GM19240 (cell line): Measurements from ENCODE around the gene SLC35E2B.
"Not testable (repeated sequence)": the region's sequence is repeated elsewhere in the genome, so short reads cannot be mapped to it uniquely, and the experiment has no call there.

Source experiments
- DNase-seq: peaks from one replicate; pipeline ENCODE4 v3.0.0; 2011; ENCODE audit warnings: low spot score; ENCODE audit not compliant: insufficient read length

The SLC35E2B gene

GRCh38 chr1:1640081-1640480 lies 52.5 kb downstream of the SLC35E2B start:
- DNase-seq = not testable (repeated sequence)

DNA sequence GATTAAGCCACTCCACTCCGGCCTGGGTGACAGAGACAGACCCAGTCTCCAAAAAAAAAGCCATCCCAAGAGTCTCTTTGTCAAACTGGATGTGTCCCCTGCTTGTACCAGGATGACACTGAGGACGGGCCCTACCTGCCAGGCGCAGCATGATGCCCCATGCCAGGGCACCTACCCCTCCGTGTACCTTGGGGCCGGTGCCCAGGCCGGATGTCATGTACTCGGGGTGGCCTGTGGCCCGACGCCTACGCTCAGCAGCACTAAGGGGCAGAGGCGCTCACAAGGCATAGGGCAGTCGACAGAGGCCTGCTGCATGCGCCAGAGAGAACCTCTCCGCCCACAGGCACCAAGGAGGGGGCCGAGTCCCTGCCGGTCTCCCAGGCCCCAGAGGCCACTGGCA lies 53.2 kb downstream of the SLC35E2B start:
- DNase-seq = not testable (repeated sequence)

GRCh38 chr1:1638528-1638927 lies 54.1 kb downstream of the SLC35E2B start:
- DNase-seq = not testable (repeated sequence)

GRCh38 chr1:1637479-1637875 lies 55.1 kb downstream of the SLC35E2B start:
- not testable (repeated sequence) for DNase-seq

DNA sequence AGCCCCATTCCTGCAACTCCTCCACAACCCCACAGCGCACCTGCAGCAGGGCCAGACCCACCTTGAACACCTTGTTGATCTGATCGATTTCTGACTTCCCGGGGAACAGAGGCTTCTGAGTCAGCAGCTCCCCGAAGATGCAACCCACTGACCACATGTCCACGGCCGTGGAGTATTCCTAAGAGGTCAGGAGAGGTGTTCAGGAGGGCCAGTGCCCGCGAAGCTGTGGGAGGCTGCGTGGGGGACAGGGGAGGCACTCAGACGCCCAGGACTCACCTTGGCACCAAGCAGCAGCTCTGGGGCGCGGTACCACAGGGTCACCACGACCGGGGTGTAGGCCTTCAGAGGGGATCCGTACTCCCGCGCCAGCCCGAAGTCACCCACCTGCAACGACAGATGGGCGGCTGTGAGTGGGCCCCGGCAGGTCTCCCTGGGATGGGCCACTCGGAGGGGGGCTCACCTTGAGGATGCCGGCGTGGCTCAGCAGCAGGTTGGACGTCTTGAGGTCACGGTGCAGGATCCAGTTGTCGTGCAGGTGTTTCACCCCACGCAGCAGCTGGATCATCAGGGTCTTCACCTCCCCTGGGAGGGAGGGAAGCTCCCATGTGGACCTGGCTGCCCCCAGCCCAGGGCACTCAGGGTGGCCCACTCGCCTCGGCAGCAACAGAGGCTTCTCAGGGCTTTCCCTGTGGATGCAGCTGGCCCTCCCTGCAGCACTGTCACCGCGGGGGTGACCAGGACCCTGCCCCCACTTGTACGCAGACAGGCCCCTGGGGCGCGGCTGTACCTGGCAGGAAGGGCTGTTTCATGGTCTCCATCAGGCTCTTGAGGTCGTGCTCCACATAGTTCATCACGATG lies 55.7 kb downstream of the SLC35E2B start:
- DNase-seq = not testable (repeated sequence)

GRCh38 chr1:1634613-1635012 lies 58.0 kb downstream of the SLC35E2B start:
- DNase-seq = not testable (repeated sequence)

GRCh38 chr1:1633409-1633808 lies 59.2 kb downstream of the SLC35E2B start:
- not testable (repeated sequence) for DNase-seq

DNA sequence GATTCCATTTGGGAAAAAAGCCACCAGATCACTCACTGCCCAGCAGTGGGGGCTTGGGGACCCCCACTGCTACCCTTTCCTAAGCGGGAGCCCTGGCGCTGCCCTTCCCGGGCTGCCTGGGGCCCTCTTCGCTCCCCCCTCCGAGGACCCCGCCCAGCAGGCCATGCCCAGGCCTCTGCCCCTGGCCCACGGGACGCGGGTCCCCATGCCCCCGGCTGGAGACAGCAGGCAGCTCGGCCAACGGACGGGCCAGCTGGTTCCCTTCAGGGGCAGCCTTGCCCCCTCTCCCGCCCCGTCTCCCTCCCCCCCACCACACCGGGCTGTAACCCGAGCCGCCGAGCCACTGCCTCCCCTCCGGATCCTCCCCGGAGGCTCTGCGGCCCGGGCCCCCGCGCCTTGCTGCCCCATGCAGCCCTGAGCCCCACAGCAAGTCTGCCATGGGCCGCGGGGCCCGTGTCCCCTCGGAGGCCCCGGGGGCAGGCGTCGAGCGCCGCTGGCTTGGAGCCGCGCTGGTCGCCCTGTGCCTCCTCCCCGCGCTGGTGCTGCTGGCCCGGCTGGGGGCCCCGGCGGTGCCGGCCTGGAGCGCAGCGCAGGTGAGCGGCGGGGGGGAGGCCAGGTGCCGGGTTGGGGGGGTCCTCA lies 60.7 kb downstream of the SLC35E2B start, which contains the start of gene MMP23B:
MMP23B (plus strand) TSS at position 392 of the 639 bp plus-strand sequence; CDS start at position 438, 46 bp downstream.
- DNase-seq = no peak

- no peak for DNase-seq
These were observed 61.4 kb downstream of the SLC35E2B start for GRCh38 chr1:1630965-1631781.

DNA sequence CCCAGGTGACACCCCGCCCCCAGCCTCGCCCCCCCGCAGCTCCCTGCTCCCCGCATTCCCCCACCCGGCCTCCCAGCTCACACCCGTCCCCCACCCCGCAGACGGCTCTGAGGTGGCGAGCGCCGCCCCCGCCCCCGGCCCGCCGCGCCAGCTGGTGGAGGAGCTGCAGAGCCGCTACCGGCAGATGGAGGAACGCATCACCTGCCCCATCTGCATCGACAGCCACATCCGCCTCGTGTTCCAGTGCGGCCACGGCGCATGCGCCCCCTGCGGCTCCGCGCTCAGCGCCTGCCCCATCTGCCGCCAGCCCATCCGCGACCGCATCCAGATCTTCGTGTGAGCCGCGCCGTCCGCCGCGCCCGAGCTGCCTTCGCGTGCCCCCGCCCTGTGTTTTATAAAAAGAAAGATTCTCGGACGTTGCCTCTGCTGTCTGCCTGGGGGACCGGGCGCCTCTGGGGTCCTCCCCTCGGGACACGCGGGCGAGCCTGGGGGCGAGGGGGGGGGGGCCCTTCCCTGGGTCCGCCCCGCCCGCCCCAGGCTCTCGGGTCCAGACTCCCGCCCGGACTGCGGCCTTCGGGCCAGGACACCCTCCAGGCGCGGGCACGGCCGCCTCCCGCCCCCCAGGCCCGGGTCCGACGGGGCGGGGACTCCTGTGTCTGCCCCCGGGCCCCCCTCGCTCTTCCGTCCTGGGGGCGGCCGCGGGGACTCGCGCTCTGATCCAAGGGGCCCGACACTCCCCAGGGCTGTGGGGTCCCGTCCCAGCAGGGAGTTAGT lies 62.2 kb downstream of the SLC35E2B start:
- peak; percentile 100 for DNase-seq

GRCh38 chr1:1629430-1630190 lies 63.0 kb downstream of the SLC35E2B start:
- peak; percentile 64 for DNase-seq

DNA sequence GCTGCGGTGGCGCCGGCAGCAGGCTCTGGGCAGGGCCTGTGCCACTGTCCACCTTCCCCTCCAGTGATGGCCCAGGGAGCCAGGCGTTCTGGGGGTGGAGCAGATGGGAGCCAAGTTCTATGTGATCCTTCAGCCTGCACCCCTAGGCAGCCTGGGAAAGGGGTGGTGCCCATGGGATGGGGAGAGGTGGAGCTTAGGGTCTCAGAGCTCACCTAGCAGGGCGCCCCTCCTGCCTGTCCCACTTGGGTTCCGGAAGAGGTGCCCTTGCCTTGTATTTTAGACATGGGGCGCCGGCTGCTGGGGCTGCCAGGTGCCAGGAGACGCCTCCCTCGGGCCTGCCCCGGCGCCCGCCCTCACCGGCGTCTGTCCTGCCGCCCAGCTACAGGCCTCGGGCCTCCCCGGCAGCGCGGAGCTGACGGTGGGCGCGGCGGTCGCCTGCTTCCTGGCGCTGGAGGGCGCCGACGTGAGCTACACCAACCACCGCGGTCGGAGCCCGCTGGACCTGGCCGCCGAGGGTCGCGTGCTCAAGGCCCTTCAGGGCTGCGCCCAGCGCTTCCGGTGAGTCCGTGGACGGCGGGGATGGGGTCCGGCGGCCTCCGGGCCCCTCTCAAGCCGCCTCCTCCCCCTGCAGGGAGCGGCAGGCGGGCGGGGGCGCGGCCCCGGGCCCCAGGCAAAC lies 63.7 kb downstream of the SLC35E2B start:
- DNase-seq = no peak

DNA sequence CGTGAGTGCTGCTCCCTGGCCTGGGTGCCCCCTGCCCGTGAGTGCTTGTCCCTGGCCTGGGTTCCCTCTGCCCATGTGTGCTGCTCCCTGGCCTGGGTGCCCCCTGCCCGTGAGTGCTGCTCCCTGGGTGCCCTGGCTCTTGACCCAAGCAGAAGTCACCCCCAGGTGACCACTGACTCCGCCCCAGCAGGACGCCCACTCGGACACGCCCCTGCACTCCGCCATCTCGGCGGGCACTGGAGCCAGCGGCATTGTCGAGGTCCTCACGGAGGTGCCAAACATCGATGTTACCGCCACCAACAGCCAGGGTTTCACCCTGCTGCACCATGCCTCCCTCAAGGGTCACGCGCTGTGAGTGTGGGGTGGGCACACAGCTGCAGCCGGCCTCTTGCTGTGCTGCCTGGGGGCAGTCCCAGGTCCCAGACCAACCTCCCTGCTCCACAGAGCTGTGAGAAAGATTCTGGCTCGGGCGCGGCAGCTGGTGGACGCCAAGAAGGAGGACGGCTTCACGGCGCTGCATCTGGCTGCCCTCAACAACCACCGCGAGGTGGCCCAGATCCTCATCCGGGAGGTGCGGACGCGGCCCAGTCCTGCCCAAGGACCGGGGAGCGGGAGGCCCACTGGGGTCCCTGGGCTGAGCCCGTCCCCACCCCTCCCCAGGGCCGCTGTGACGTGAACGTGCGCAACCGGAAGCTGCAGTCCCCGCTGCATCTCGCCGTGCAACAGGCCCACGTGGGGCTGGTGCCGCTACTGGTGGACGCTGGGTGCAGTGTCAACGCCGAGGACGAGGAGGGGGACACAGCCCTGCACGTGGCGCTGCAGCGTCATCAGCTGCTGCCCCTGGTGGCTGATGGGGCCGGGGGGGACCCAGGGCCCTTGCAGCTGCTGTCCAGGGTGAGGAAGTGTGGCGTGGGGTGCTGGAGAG lies 64.5 kb downstream of the SLC35E2B start:
- DNase-seq = no peak

GRCh38 chr1:1627261-1627828 lies 65.2 kb downstream of the SLC35E2B start:
- no peak for DNase-seq

DNA sequence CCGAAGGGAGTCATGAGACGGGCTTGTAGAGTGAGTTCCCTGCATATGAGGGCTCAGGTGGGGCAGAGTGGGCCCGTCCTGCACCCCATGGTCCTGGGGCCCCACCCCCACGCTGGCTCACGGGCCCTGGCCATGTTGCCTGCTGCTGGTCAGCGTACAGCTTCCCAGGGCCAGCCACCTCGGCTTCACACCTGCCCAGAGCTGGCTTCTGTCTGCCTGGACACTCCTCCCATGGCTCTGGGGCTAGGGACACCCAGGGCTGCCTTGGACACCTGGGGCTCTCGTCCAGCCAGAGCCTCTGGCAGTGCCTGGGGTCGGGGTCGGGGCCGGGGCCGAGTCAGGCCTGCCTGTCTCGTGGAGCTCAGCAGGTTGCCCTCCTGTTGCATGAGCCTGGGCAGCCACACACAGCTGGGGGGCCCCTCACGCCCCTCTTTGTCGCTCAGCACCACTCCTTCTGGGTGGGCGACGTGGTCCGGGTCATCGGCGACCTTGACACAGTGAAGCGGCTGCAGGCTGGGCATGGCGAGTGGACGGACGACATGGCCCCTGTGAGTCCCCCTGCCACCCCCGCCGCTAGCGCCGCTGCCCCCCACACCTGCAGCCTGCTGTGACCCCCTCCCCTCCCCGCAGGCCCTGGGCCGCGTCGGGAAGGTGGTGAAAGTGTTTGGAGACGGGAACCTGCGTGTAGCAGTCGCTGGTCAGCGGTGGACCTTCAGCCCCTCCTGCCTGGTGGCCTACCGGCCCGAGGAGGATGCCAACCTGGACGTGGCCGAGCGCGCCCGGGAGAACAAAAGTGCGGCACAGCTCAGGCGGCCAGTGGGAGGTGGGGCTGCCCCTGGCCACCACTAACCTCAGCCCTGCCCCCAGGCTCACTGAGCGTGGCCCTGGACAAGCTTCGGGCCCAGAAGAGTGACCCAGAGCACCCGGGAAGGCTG lies 66.1 kb downstream of the SLC35E2B start:
- DNase-seq = no peak

GRCh38 chr1:1625824-1626206 lies 66.8 kb downstream of the SLC35E2B start:
- DNase-seq = no peak

GRCh38 chr1:1625404-1625775 lies 67.2 kb downstream of the SLC35E2B start:
- no peak for DNase-seq
